SU-DHL-6 (cell line): ENCODE data around the gene ITGAV.

Experiments
- H2AFZ ChIP-seq: fragments of 200-600 bp; sonication (generic); 2 replicates; pipeline ENCODE4 v1.6.1; 2014; ENCODE audit warnings: low read depth, mild to moderate bottlenecking, moderate library complexity, mixed read lengths, antibody characterized with exemption, low read length; ENCODE audit not compliant: severe bottlenecking
- H3F3A ChIP-seq: fragments of 200-600 bp; shearing (Covaris generic); 2 replicates; pipeline ENCODE4 v1.6.0; 2016; ENCODE audit warnings: antibody characterized with exemption, mild to moderate bottlenecking; ENCODE audit not compliant: insufficient read depth
- H3K27ac ChIP-seq: fragments of 200-600 bp; sonication (generic); 2 replicates; pipeline ENCODE4 v1.5.1; 2016; ENCODE audit warnings: low read depth, mild to moderate bottlenecking, low read length, moderate library complexity, mixed read lengths
- H3K27me3 ChIP-seq: fragments of 200-600 bp; sonication (generic), shearing (Covaris generic); 2 replicates; pipeline ENCODE4 v1.6.0; 2014; ENCODE audit warnings: mild to moderate bottlenecking, low read length
- H3K36me3 ChIP-seq: fragments of 200-600 bp; sonication (generic); 2 replicates; pipeline ENCODE4 v1.6.1; 2014; ENCODE audit warnings: mild to moderate bottlenecking, low read length, mixed read lengths
- H3K4me2 ChIP-seq: fragments of 300-600, 200-600 bp; shearing (Covaris generic), sonication (generic); 2 replicates; pipeline ENCODE4 v1.6.0; 2014; ENCODE audit warnings: low read length, low read depth, mild to moderate bottlenecking; ENCODE audit not compliant: poor library complexity, severe bottlenecking
- H3K4me3 ChIP-seq: fragments of 200-600 bp; sonication (generic); 2 replicates; pipeline ENCODE4 v1.5.1; 2014; ENCODE audit warnings: antibody characterized with exemption, low read length, mild to moderate bottlenecking, mixed read lengths; ENCODE audit not compliant: insufficient read depth, poor library complexity, severe bottlenecking
- H3K79me2 ChIP-seq: fragments of 200-600 bp; sonication (generic); 2 replicates; pipeline ENCODE4 v1.6.1; 2014; ENCODE audit warnings: mild to moderate bottlenecking, low read length, moderate library complexity; ENCODE audit not compliant: insufficient read depth
- H3K9ac ChIP-seq: fragments of 200-600 bp; sonication (generic); 2 replicates; pipeline ENCODE4 v1.7.0; 2014; ENCODE audit warnings: mild to moderate bottlenecking, low read length
- H3K9me2 ChIP-seq: fragments of 200-600 bp; sonication (generic); replicated peaks from 2 replicates; pipeline ENCODE4 v1.6.1; 2014; ENCODE audit warnings: low read length; ENCODE audit not compliant: insufficient read depth
- H3K9me3 ChIP-seq: fragments of 200-600 bp; sonication (generic); 2 replicates; pipeline ENCODE4 v1.6.1; 2014; ENCODE audit warnings: low read length, mixed read lengths; ENCODE audit not compliant: insufficient read depth
- H4K20me1 ChIP-seq: fragments of 200-600 bp; sonication (generic); 2 replicates; pipeline ENCODE4 v1.6.1; 2014; ENCODE audit warnings: low read depth, mild to moderate bottlenecking, antibody characterized with exemption, low read length, moderate library complexity, mixed read lengths
- EZH2phosphoT487 ChIP-seq: fragments of 200-600 bp; sonication (generic), shearing (Covaris generic); conservative IDR thresholded peaks from 2 replicates; pipeline ENCODE4 v1.6.1; 2018; ENCODE audit warnings: mild to moderate bottlenecking, antibody characterized with exemption, low read length, moderate library complexity, mixed read lengths
- TF ChIP-seq, protein P1 (sequence below): fragments of 200-600 bp; sonication (generic); IDR thresholded peaks from one replicate; pipeline ENCODE4 v1.5.1; 2017; ENCODE audit warnings: antibody characterized with exemption, mild to moderate bottlenecking, low read length, moderate library complexity; ENCODE audit not compliant: insufficient read depth, poor library complexity, severe bottlenecking

ITGAV gene

DNA sequence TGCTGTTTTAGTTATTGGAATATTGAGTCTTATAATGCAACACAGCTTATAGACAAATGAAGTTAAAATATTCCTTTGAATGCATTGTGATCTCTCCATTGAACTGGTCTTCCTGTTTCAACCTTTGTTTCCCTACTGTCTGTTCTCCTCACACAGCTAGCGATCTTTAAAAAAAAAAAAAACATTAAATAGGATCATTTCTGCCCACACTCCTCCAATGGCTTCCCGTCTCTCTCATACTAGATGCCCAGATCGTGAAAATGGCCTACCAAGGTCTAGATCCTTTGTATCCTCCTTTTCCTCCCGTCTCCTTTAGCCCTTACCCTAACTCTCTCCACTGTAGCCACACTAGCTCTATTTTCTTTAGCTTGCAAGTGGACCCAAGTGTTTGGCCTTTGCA, 106.4 kb downstream of the ITGAV start:
- Histone ChIP-seq H3K4me3 (no peak overlapping the region), H4K20me1 (no peaks in the 10 kb centered on the region)

DNA sequence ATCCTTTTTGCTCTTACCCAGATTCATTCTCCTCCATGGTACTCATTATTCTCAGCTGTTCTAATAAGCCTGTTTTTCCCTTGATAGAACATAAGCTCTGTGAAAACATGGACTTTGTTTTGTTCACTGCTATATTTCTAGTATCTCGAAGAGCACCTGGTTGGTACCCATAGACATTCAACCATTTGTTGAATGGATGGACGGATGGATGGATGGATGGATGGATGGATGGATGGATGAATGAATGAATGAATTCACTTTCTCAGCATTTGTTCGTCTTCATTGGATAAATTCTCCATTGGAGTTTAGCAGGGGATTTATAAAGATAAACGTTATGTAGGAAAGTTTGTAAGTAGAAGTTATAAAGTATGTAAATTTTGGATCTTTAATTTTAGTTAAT, 106.9 kb downstream of the ITGAV start:
- Histone ChIP-seq H2AFZ (no peak overlapping the region), H3K9me2 (no peaks in the 10 kb centered on the region; the same call in 1 of the 2 replicates), H3K27me3 (no peaks in the 10 kb centered on the region), H3F3A (no peaks in the 10 kb centered on the region), H3K79me2 (no peaks in the 10 kb centered on the region), H3K27ac (no peak overlapping the region), H3K4me2 (no peak overlapping the region), H3K4me3 (no peak overlapping the region), H3K9ac (no peak overlapping the region), H3K9me3 (no peaks in the 10 kb centered on the region), H3K36me3 (no peaks in the 10 kb centered on the region), H4K20me1 (no peaks in the 10 kb centered on the region)
- no peak for TF ChIP-seq EZH2phosphoT487
- TF ChIP-seq, protein P1, sequence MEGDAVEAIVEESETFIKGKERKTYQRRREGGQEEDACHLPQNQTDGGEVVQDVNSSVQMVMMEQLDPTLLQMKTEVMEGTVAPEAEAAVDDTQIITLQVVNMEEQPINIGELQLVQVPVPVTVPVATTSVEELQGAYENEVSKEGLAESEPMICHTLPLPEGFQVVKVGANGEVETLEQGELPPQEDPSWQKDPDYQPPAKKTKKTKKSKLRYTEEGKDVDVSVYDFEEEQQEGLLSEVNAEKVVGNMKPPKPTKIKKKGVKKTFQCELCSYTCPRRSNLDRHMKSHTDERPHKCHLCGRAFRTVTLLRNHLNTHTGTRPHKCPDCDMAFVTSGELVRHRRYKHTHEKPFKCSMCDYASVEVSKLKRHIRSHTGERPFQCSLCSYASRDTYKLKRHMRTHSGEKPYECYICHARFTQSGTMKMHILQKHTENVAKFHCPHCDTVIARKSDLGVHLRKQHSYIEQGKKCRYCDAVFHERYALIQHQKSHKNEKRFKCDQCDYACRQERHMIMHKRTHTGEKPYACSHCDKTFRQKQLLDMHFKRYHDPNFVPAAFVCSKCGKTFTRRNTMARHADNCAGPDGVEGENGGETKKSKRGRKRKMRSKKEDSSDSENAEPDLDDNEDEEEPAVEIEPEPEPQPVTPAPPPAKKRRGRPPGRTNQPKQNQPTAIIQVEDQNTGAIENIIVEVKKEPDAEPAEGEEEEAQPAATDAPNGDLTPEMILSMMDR, result no peak

More for the DNA sequence above, 106.4 kb downstream of the ITGAV start:
- no peaks in the 10 kb centered on the region for H3K9me2 ChIP-seq
- TF ChIP-seq EZH2phosphoT487, result no peak
- TF ChIP-seq, protein P1, result no peak
- H3F3A ChIP-seq, result no peaks in the 10 kb centered on the region
- no peaks in the 10 kb centered on the region for H3K9me3 ChIP-seq
- no peak overlapping the region for H2AFZ ChIP-seq
- H3K27ac ChIP-seq, result no peak overlapping the region
- H3K4me2 ChIP-seq, result no peak overlapping the region
- H3K79me2 ChIP-seq, result no peaks in the 10 kb centered on the region
- H3K36me3 ChIP-seq, result no peaks in the 10 kb centered on the region
- no peak overlapping the region for H3K9ac ChIP-seq
- no peaks in the 10 kb centered on the region for H3K27me3 ChIP-seq

- no peak overlapping the region for H3K27ac ChIP-seq
- no peak overlapping the region for H2AFZ ChIP-seq
- no peaks in the 10 kb centered on the region; the same call in 1 of the 2 replicates for H3K9me2 ChIP-seq
- H4K20me1 ChIP-seq, result no peaks in the 10 kb centered on the region
- no peaks in the 10 kb centered on the region for H3F3A ChIP-seq
- H3K27me3 ChIP-seq, result no peaks in the 10 kb centered on the region
- TF ChIP-seq, protein P1, result no peak
- TF ChIP-seq EZH2phosphoT487, result no peak
- no peak overlapping the region for H3K9ac ChIP-seq
- no peaks in the 10 kb centered on the region for H3K9me3 ChIP-seq
- H3K79me2 ChIP-seq, result no peaks in the 10 kb centered on the region
- no peak overlapping the region for H3K4me3 ChIP-seq
- no peak overlapping the region for H3K4me2 ChIP-seq
- no peaks in the 10 kb centered on the region for H3K36me3 ChIP-seq
Measured at GRCh38 chr2:186697536-186697935, 107.7 kb downstream of the ITGAV start.

DNA sequence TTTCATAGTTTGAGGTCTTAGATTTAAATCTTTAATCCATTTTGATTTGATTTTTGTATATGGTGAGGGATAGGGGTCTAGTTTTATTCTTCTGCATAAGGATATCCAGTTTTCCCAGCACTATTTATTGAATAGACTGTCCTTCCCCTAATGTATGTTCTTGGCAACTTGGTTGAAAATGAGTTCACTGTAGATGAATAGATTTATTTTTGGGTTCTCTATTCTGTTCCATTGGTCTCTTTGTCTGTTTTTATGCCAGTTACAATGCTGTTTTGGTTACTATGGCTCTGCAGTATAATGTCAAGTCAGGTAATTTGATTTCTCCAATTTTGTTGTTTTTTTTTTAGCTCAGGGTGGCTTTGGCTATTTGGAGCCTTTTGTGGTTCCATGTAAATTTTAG, 109.9 kb downstream of the ITGAV start:
- no peak overlapping the region for H3K4me3 ChIP-seq
- no peaks in the 10 kb centered on the region for H3K27me3 ChIP-seq
- TF ChIP-seq, protein P1, result no peak
- no peak for TF ChIP-seq EZH2phosphoT487
- no peaks in the 10 kb centered on the region for H3K36me3 ChIP-seq
- H3K27ac ChIP-seq, result no peak overlapping the region
- H3K9me2 ChIP-seq, result no peaks in the 10 kb centered on the region; the same call in 1 of the 2 replicates
- H3F3A ChIP-seq, result no peaks in the 10 kb centered on the region
- H3K9ac ChIP-seq, result no peak overlapping the region
- no peak overlapping the region for H2AFZ ChIP-seq
- no peaks in the 10 kb centered on the region for H3K79me2 ChIP-seq
- H4K20me1 ChIP-seq, result no peaks in the 10 kb centered on the region
- no peak overlapping the region for H3K4me2 ChIP-seq
- H3K9me3 ChIP-seq, result no peaks in the 10 kb centered on the region
